T follicular helper cell (primary cell): ENCODE data around the gene SIM1.

Source experiments
- DNase-seq: peaks from one replicate; pipeline ENCODE4 v3.0.0-alpha.2; 2020; ENCODE audit warnings: low read depth

The SIM1 gene

DNA sequence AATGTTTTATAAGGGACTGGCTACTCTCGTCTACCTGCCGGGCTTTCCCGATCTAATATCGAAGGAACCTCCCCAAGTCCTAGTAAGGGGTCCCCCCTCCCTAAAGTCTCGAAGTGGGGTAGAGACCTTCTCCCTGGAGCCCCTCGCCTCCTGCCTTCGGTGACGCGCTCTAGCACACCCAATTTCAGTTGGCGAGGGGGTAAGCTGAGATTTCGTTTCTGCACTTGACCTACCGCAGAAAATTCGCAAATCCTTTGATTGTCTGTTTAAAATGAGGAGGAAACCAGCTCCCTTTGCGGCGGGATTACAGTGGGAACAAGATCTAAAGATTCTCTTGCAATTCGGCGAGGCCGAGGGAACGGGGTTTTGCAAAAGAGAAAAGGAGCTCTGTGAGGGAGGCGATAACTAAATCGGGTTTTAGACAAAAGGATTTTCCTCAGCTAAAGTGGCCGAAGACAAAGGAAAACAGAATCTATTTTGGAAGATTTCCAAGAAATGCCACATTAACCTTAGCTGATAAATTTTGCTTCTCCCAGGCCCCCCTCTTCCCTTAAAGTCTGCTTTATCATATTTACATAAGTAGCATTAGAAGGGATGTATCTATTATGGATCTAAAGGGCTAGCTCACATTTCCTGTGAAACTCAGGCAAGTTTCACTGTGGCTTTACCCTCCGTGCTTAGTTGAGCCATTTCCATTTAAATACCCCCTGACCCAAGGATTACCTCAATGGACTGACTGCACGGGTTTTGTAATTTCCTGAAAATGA lies 8.4 kb downstream of the SIM1 start:
- DNase-seq = no peak

DNA sequence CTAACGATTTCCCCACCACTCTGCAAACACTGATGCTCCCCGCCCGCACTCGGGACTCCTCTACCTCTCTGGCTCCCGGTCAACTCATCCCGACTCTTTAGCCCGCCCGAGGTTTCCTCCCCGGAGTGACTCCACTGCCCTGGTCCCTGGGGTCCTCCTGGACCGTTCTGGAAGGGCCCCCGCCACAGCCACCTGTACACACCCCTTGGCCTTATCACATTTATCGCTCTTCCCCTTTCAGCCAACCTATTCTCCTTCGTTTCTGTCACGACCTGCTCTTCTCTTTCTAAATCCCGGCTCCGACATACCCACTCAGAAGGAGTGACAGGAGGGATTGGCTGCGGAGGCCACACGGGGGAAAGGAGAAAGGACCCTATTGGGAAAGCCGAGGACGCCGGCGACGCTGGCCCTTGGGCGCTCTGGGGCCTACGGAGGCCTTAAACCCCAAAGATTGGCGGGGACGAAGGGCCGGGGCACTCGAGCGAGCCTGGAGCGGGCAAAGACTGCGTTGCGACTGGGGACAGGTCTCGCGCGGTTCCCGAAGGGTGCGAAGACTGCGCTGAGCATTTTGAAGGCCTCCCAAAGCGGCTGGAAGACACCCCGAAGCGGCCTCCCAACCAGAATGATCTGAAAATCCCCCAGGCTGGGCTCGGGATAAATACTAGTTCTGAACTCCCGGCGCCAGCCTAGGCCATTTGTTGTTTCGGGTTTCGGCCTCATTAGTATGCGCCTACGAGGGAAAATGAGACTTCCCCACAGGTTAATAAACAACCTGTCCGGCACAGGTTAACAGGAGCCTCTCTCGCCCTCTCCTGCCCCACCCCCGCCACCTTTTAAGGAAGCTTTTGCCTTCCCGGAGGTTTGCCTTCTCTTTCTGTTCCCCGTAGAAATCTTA lies 9.2 kb downstream of the SIM1 start:
- no peak for DNase-seq

DNA sequence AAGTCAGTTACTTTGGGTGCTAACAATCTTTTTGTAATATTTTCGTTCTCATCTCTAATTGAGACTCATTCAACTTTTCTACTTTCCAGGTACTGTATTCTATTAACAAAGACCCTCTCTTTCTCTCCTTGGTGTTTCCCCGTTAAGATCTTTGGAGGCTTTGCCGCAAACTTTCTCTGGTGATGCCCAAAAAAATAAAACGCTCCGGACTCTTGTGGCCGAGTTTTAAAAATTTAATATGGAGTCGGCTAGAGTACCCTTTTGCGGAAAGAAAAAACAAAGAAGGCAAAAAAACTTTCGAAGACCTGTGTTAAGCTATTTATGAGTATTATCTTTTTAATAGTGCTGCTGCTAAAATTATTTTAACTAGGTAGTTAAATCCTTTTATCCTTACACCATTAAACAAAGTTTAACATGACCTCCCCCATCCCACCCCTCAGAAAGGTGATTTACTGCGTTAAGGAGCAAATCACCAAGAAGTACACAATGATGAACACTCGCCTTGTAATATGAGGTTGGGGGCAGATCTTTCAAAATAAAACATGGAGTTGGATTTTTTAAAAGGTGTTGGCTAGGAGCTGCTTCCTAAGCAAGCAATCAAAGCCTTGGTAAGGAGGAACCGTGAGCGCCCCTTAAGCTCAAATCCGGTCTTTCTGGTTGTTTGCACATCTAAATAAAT lies 10.0 kb downstream of the SIM1 start:
- no peak for DNase-seq

DNA sequence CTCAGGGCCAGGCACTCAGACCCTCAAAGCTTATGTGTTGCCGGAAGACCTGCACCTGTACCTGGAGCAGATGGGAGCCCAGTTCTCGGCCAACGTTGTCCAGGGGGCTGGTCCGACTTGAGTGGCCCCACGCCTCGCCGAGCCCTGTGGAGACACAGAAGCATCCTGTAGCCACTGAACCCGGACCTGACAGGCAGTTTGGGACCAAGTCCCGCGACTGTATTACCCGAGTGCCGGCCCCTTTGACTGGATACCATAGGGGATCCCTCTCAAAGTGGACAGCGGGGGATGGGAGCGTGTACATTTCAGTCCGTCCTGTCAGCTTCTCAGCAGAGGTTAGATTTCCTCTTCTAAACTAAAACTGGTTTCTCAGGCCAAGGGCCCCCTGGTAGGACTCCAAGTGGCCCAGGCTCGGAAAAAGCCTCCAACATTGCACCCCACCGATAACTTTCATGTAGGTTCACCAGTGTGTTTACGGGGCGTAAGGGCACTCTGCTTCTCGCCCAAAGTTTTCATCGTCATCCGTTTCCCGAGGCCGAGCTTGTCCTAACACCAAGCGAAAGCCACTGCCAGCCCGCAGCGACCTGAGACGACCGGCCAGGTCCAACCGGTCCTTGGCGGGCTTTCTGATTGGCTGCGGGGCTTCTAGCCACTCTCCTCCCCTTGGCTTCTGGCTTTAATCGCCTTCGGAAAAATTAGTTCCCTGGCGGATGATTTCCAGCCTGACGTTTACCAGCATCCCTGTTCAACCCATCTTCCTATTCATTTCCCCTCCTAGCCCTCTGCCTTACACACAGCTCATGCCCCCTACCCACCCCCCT lies 10.8 kb downstream of the SIM1 start:
- DNase-seq = no peak

- no peak for DNase-seq
Measured at GRCh38 chr6:100452998-100453397, 11.7 kb downstream of the SIM1 start.

GRCh38 chr6:100451577-100451976 lies 13.1 kb downstream of the SIM1 start:
- DNase-seq = no peak

GRCh38 chr6:100449239-100449691 lies 15.5 kb downstream of the SIM1 start:
- no peak for DNase-seq

DNA sequence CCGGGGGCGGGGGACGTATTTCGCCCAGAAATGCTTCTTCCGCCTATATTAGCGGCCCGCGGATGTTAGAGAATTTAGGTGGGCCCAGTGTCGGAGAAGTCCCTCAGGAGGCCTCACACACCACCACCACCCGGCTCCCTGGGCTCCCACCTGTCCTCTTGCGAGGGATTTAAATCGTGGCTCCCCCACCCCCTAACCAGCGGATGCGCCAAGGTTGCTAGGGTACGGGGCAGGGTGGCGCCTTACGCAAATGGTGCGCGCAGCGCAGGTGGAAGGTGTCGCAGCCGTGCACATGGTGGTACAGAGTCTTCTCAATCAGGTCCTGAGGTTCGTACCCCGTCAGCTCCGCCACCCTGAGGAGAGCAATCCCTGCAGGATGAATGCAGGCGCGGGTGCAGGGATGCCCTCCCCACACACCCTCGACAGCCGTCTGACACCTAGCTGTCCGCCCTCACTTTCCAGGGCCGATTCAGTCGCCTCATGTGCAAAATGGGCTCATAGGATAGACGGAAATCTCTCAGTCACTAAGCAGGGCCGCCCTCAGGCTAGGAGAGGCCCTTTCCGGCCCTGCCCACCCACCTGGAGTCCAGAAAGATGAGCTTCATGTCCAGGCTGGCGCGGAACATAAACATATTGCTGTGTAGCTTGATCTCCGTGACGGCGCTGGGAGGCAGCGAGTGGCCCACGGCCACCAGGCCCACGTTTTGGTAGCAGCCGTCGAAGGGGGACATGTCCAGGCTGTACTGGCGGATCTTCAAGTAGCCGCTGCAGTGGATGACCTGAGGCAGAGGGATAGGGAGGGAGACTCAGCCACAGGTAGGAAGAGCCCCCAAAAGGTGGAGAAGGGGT lies 16.6 kb downstream of the SIM1 start:
- DNase-seq = no peak

- DNase-seq = no peak
Measured at GRCh38 chr6:100447081-100447899, 17.4 kb downstream of the SIM1 start.

DNA sequence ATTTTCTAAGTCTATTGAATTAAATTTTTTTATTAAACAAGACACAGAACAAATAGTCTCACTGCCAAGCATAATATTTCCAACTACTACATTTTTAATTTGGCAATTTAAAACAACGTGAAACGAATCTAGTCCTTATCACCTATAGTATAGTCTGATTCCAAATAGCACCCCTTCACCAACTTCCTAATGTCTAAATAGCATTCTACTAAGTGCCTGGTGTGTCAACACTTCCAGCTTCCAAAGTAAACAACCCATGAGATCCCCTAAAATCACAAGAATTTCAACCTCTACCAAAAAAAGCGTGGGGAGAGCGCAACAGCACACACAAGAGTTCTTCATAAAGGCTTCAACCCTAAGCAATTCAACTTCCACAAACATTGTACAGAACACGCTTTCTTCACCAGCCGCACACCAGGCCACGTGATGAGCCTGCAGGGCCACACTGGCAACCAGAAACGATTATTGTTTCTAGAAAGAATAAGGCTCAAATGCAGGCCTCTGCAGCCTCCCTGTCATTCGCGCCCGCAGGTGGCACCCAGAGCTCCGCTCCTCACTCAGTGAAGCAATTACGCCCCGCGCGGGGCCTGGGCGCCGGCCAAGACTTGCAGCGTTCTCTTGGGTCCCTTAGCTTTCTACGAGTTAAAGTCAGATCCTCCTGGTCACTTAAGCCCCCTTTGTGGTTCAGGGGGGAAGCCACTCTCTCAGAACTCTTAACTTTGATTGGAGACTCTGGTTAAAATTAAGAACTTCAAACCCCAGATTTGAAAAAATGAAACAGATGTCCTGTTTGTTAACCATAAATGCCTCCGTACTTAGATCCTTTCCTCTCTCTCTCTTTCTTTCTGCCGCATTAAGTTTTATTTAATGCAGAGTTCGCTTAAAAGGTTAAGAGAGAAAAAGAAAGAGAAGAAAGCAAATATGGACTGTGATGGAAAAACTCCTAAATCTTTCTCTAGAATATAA lies 18.3 kb downstream of the SIM1 start:
- no peak for DNase-seq

- no peak for DNase-seq
Measured at GRCh38 chr6:100445512-100445911, 19.2 kb downstream of the SIM1 start.

GRCh38 chr6:100440935-100441334 lies 23.8 kb downstream of the SIM1 start:
- DNase-seq = no peak

GRCh38 chr6:100435299-100435698 lies 29.4 kb downstream of the SIM1 start:
- no peak for DNase-seq

DNA sequence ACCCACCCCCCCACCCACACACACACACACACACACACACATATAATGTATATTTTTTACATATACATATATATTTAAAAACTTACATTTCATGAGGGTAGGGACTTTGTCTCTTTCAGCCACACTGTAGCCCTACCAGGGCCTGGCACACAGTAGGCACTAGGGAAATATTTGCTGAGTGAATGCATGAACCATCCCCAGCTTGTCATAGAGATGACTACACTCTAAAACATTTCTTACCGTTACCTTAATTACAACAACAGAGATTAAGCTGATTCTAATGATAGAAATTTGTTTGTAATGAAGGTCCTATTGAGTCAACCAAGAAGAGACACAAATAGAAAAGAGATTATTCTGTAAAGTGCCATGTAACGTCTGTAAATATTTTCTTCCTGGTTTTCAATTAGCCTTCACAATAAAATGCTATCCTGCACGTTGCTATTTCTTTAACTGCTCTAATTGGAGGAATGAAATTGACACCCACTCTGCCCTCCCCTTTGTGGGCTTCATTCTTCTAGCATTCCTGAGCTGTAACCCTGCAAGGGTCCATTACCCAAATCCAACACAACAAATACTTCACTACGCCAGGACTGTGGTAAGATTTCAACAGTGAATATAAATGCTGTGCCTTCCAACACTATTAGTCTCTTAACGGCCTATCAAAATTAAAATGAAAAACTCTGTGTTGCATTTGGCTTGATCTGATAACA lies 30.8 kb downstream of the SIM1 start:
- DNase-seq = no peak

DNA sequence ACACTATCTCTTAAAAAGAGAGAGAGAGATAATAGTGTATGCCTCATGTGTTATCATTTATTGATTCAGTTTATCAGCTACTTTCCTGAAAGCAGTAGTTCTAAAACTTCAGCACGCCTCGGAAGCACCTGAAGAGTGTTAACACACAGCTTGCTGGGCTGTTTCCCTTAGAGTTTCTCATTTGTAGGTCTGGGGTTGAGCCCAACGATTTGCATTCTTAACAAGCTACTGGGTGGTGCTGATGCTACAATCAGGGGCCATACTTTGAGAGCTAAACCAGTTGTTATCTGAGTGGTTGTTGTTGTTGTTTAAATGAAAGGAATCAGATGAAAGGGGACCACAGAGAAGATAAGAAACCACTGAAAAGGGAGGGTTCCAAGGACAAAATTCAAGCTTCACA lies 32.6 kb downstream of the SIM1 start:
- no peak for DNase-seq

GRCh38 chr6:100430962-100431361 lies 33.8 kb downstream of the SIM1 start:
- no peak for DNase-seq

DNA sequence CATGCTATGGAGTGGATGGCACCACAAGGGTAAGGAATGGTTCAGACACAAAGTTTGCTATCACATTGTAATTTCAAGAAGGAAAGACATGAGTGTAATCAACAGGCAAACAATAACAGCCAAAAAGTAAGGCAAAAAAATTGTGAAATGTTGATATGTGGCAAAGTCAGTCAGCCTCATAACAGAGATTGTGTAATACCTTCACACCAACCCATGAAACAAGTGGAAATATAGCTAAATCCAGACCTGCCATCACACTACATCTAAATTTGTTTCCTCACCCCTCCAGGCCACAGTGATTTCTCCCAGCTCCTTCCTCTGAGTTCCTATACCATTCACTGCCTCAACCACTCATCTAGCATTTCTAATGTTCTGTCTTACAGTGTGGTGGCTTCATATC lies 37.3 kb downstream of the SIM1 start:
- no peak for DNase-seq

DNA sequence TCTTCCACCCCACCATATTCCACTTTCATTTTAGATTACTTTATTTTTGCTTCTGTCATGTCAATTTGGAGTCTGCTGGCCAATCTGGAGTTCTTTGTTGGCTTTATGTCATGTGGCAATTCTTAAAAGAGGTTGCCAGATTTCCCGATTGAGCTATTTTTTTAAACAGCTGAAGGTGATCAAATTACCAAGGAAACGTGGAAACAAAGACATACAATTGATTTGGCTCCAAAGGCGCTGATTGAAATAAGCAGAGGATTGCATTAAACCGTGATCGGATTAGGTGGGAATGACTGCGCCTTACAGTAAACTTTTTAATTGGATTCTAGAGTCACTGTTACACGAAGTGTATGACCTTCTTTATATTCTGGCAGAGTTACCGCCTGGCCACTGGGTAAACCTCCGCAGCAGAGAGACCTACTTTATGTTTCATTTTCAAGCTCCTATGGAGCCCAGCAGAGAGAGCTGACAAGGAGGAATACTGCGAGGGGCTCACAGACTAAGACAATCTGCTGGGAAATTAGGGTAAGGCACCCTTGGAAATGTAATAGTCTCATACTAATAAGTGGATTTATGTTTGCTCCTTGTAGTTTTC lies 37.9 kb downstream of the SIM1 start:
- no peak for DNase-seq
